ENCODE measurements around the gene TOM1.

DNA sequence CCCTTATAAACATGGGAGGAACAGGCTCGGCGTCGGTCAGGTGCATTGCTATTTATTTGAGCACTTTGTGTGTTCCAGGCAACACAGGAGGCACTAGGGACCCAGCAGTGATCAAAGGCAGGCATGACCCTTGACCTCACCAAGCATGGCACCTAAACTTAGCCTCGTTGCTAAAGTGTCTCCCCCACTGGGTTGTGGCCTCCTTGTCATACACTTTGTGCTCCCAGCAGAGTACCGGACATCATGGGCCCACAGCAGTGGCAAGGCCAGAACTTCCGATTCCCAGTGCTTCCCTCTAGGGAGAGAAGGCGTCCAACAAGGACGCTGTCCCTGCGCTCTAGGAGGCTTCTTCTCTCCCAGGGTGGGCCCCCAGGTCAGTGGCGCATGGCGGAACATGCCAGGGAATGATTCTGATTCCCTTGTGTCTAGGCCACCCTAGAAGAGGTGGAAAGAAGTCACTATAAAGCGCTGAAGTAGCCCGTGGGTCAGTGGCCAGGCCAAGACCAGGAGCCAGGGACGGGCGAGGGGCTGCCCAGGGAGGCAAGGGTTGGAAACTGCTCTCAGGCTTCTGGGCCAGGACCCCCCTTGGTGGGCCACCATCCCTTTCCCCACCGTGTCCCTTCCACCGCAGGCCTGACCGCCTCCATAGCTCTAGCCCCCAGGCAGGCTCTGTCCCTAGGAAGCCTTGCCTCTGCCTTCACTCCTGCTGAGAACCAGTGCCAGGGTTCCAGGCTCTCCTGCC is 19.7 kb downstream of the TOM1 start:
- TF ChIP-seq, protein P1, sequence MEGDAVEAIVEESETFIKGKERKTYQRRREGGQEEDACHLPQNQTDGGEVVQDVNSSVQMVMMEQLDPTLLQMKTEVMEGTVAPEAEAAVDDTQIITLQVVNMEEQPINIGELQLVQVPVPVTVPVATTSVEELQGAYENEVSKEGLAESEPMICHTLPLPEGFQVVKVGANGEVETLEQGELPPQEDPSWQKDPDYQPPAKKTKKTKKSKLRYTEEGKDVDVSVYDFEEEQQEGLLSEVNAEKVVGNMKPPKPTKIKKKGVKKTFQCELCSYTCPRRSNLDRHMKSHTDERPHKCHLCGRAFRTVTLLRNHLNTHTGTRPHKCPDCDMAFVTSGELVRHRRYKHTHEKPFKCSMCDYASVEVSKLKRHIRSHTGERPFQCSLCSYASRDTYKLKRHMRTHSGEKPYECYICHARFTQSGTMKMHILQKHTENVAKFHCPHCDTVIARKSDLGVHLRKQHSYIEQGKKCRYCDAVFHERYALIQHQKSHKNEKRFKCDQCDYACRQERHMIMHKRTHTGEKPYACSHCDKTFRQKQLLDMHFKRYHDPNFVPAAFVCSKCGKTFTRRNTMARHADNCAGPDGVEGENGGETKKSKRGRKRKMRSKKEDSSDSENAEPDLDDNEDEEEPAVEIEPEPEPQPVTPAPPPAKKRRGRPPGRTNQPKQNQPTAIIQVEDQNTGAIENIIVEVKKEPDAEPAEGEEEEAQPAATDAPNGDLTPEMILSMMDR (IDR thresholded peaks at IDR 0.05): no peak
- TF ChIP-seq POLR2A (IDR thresholded peaks at IDR 0.05): no peak

Measured in upper lobe of left lung (tissue), 4 donors.